GM20431 (cell line): ENCODE measurements around the gene C17orf67.

ENCODE experiments used
- in situ Hi-C: fragments of 300-500 bp; cut with MseI, MboI; formaldehyde crosslinking; loops from one replicate; pipeline ENCODE4 v1.15.0; 2020; ENCODE audit warnings: low sequenced_read_pairs; ENCODE audit not compliant: unreplicated experiment

The C17orf67 gene

DNA sequence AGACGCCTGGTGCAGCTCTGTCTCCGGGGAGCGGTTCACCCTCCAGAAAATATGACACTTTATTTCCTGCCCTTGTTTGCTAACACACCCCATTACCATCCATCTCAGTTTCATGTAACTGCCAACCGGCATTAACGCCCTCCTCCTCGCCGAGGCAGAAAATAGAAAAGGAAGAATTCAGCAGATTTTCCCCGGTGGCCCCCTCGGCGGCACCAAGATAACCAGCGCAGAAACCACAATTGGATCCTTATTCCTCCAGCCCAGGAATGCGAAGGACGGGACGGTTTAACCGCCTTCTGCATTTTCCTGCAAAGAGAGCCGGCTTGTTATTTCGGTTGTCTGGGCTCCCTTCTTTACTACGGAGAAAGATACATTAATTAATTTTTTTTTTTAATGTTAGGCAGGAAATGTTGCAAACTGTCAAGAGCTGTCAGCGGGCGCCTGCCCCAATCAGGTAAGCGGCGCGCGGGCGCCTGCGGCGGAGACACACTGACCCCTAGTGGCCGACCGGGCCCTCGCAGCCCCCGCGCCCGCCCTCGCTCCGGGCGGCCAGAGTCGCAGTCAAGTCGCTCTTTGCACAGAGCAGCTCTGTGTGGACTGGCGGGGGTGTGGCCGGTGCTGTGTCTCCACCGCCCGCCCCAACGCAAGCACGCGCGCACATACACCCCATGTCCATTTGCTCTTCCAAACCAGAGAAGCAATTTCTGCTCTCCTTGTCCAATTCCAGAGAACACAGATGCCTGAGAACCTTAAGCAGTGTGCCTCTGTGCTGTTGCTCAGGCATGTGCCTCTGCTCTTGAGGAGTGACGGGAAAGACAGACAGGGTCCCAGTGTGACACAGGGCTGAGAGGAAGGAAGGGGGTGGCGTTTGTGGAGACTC is 53.6 kb downstream of the C17orf67 start:
- in situ Hi-C loops = loop anchor here (25.0 kb wide), 1 partner anchor 93 kb away; no protein-coding TSS in a partner anchor

GRCh38 chr17:56779322-56779721 is 54.4 kb downstream of the C17orf67 start:
- in situ Hi-C loops = loop anchor here (25.0 kb wide), 1 partner anchor 92 kb away; no protein-coding TSS in a partner anchor

DNA sequence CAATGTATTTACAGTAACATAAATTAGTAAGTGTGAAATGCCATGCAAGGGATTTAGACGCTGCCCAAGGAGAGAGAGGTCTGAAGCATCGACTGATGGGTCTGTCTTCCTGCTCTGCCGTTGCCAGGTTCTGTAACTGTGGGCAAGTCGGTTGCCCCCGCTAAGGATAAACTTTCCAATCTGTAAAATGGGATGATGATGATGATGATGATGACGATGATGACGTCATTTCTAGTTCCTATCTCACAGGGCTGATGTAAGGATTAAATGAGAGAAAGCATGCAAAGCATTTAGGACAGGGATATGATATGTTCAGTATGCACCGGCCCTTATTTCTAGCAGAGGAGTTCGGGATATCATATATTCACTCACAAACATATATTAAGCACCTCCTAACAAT is 54.8 kb downstream of the C17orf67 start:
- in situ Hi-C loops = loop anchor here (25.0 kb wide), 1 partner anchor 92 kb away; no protein-coding TSS in a partner anchor

DNA sequence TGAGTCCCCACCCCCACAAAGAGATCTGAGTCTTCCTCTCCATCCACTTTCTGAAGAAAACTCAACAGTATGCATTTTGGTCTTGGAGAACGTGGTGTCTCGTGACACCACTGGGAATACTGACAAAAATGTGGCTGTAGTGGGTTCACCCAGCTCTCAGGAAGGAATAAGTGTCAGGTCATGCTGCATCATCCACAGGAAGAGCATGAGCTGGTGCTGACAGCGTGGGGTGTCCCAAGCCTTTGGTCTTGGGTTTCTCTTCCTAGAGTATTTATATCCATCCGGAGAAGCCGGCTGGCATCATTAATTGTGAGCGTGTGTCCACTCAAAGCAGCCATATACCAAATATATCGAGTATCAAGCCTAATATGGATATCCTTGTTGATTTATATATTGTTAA is 55.9 kb downstream of the C17orf67 start:
- in situ Hi-C loops = loop anchor here (25.0 kb wide), 1 partner anchor 91 kb away; no protein-coding TSS in a partner anchor

- in situ Hi-C loops = loop anchor here (25.0 kb wide), 2 partner anchors 87 to 88 kb away; no protein-coding TSS in a partner anchor
These were observed 59.1 kb downstream of the C17orf67 start for GRCh38 chr17:56774650-56775049.

- in situ Hi-C loops = loop anchor here (25.0 kb wide), 1 partner anchor 89 kb away; no protein-coding TSS in a partner anchor
These were observed 60.6 kb downstream of the C17orf67 start for GRCh38 chr17:56773124-56773523.

- in situ Hi-C loops = loop anchor here (25.0 kb wide), 1 partner anchor 90 kb away; no protein-coding TSS in a partner anchor
These were observed 61.3 kb downstream of the C17orf67 start for GRCh38 chr17:56772442-56772841.

DNA sequence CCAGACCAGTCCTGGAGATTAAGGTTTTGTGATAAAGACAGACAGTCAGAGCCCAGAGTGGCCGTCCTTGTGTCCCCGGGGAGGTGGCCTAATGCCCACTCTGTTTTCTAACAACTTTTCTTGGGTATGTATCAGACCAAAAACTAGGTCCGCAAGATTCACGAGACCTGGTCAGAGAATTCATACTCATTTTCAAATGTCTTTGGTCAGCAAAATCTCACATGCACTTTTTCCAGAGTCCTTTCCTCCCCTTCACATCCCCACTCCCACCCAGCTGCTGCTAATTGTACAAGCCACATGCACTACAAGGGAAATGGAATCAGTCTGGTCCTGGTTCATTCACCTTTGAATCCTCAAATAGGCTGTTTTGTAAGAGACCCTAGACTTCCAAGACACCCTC is 61.7 kb downstream of the C17orf67 start:
- in situ Hi-C loops = loop anchor here (25.0 kb wide), 1 partner anchor 90 kb away; no protein-coding TSS in a partner anchor

DNA sequence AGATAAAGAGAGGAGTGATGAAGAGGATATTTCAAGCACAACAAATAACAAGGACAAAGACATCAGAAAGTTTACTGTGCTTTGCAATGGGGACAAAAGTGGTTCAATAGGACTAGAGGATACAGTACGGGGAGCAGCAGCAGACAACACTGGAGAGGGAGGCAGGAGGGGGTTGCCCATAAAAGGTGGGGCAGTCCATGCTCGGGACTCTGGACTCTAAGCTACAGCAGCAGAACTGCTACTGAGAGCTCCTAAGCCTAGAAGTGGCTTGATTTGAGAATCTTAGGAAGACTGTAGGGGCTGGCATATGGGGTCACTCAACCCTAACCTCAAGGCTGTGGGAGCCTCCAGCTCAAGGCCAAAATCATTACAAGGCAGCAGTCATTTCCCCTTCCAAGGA is 62.2 kb downstream of the C17orf67 start:
- in situ Hi-C loops = loop anchor here (25.0 kb wide), 1 partner anchor 91 kb away; no protein-coding TSS in a partner anchor

- in situ Hi-C loops = loop anchor here (25.0 kb wide), 1 partner anchor 92 kb away; no protein-coding TSS in a partner anchor
These were observed 63.3 kb downstream of the C17orf67 start for GRCh38 chr17:56770427-56770826.

- in situ Hi-C loops = loop anchor here (25.0 kb wide), 1 partner anchor 97 kb away; no protein-coding TSS in a partner anchor
These were observed 68.3 kb downstream of the C17orf67 start for GRCh38 chr17:56765449-56765848.

GRCh38 chr17:56762988-56763387 is 70.7 kb downstream of the C17orf67 start:
- in situ Hi-C loops = loop anchor here (25.0 kb wide), 1 partner anchor 99 kb away; no protein-coding TSS in a partner anchor

GRCh38 chr17:56762144-56762543 is 71.6 kb downstream of the C17orf67 start:
- in situ Hi-C loops = loop anchor here (25.0 kb wide), 1 partner anchor 100 kb away; no protein-coding TSS in a partner anchor

DNA sequence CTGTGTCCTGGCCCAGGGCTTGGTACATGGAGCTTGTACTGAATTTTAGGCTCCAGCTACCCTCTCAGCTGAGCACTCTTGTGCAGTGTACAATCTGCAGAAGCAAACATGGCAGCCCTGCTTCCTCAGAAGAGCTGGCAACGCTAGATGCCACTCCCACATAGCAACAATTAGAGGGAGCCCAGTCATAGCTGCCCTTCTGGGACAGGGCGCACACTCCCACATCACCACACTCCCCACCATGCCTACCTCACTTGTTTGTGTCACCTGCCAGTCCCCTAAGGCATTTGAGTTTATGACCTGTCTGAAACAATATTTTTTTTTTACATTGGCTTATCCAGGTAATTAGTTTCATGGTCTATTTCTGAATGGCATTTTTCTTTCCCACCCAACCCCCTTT is 72.3 kb downstream of the C17orf67 start:
- in situ Hi-C loops = loop anchor here (25.0 kb wide), 1 partner anchor 101 kb away; no protein-coding TSS in a partner anchor

DNA sequence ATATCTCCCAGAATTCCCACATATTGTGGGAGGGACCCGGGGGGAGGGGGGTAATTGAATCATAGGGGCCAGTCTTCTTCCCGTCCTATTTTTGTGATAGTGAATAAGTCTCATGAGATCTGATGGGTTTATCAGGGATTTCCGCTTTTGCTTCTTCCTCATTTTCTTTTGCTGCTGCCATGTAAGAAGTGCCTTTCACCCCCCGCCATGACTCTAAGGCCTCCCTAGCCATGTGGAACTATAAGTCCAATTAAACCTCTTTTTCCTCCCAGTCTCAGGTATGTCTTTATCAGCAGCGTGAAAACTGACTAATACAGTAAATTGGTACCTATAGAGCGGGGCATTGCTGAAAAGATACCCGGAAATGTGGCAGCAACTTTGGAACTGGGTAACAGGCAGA is 76.1 kb downstream of the C17orf67 start:
- in situ Hi-C loops = loop anchor here (25.0 kb wide), 1 partner anchor 105 kb away; no protein-coding TSS in a partner anchor

- in situ Hi-C loops = loop anchor here (25.0 kb wide), 1 partner anchor 106 kb away; no protein-coding TSS in a partner anchor
These were observed 77.2 kb downstream of the C17orf67 start for GRCh38 chr17:56756536-56756935.

DNA sequence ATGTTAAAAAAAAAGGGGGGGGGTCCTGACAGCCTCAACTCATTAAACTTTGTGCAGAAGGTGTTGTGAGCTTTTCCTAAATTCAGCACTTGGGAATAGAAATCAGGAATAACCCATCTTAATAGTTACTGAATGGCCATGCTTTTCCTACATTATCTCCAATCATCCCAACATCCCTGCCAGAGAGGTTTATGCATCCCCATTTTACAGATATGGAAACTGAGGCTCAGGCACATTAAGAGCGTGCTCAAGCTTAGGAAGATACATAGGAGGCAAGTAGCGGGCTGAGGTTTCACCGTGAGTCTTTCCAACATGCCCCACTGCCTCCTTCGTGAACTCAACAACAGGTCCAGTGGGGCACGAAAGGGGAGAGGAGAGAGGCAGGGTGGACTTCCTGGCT is 78.4 kb downstream of the C17orf67 start:
- in situ Hi-C loops = loop anchor here (25.0 kb wide), 1 partner anchor 107 kb away; no protein-coding TSS in a partner anchor

DNA sequence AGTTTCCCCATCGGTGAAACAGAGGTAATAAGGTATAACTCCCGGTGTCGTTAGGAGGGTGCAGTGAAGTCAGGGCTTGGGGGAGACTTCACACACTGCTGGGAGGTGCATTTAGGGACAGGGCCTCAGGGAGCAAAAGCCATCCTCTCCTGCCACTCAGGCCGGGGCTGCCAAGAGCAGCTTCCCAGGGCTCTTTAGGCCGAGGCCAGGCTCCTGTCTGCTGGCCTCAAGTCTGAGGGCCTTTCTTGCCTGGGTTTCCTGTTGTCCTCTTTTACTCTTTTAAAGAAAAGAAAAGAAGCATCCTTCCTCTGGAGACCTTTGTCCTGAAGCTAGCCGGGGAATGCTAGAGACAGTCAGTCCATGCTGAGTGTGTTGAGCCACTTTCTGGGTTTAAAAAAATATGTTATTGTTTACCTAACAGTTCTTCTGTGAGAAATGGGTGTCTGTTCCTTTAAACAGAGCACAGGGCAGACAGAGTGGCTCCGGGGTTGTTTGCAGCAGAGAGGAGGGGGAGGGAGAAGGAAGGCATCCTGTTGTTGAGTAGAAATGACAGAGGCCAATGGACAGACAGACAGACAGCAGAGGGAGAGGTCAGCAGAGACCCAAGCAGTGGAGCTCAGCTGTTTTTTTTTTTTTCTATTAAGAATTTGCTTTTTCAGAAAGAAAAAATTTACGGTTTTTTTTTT is 79.1 kb downstream of the C17orf67 start:
- in situ Hi-C loops = loop anchor here (25.0 kb wide), 1 partner anchor 108 kb away; no protein-coding TSS in a partner anchor

DNA sequence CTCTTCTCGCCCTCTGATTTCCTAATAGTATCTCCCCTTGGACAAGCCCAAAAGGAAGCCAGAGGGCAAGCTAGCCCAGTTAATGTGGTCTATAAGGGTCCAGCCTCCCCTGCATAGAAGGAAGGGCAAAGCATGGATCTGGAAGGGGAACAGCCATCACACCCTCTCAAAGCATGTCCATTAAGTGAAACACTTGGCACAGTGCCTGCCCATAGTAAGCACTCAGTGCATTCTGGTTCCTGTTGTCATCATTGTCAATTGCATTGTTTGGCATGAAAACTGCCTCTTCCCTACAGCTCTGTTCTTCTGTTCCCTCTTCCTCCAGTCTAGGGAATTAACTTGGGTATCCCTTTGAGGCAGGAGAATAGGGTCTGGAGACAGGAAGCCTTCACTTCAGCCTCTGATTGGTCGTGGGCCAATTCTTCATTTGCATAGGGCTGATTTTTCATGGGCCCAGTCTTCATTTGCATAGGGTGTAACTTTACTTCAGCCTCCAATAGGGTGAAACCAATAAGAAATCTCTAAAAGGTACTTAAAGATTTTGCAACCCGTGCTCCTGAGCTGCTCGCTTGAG is 81.4 kb downstream of the C17orf67 start:
- in situ Hi-C loops = loop anchor here (25.0 kb wide), 1 partner anchor 110 kb away; no protein-coding TSS in a partner anchor
